Body of pancreas (tissue), 4 donors: ENCODE data around the gene TMEM234. TPM values are rescaled to one million over a fixed set of nuclear protein-coding genes. Genes with fewer than 3 reads are reported as not detected.
"Not testable (repeated sequence)": the region's sequence is repeated elsewhere in the genome, so short reads cannot be mapped to it uniquely, and the experiment has no call there.

Experiments
- ATAC-seq: fragments of 150-250 bp; one replicate; pipeline ENCODE4 v1.9.1; 2016
- DNase-seq, 4 donors: peaks; one replicate each; pipeline ENCODE4 v3.0.0-alpha.2; 2019
- H3K27ac ChIP-seq, 4 donors: fragments of 200-600 bp; sonication (generic); 1 replicate in 3 of 4; 2 replicates in 1 of 4; pipeline versions ENCODE4 v1.5.1 to v1.6.1; 2016 to 2019; ENCODE audit warnings: mild to moderate bottlenecking in 1 of 4, mixed read lengths in 1 of 4, moderate library complexity in 1 of 4
- H3K27me3 ChIP-seq, 2 donors: fragments of 200-600 bp; sonication (generic); one replicate each; pipeline ENCODE4 v1.6.0; 2016; ENCODE audit warnings: mild to moderate bottlenecking in 1 of 2
- H3K36me3 ChIP-seq, 2 donors: fragments of 200-600 bp; sonication (generic); replicated peaks in 1 of 2; 2 replicates each; pipeline ENCODE4 v1.5.1; 2016; ENCODE audit warnings: low read depth in 2 of 2; ENCODE audit not compliant: insufficient read depth in 1 of 2
- H3K4me1 ChIP-seq: fragments of 200-600 bp; sonication (generic); one replicate; pipeline ENCODE4 v1.6.0; 2016
- H3K4me3 ChIP-seq, 2 donors: fragments of 200-600 bp; sonication (generic); 1 replicate in 1 of 2; 2 replicates in 1 of 2; pipeline ENCODE4 v1.5.1; 2016 to 2019
- H3K9me3 ChIP-seq, 3 donors: fragments of 200-600 bp; sonication (generic); 1 replicate in 2 of 3; 2 replicates in 1 of 3; pipeline ENCODE4 v1.5.1; 2016
- POLR2A ChIP-seq, 3 donors: fragments of 450-650 bp; IDR thresholded peaks; one replicate each; pipeline ENCODE4 v1.6.1; 2016; ENCODE audit warnings: antibody characterized with exemption in 3 of 3, mild to moderate bottlenecking in 2 of 3
- WGBS, 2 donors: methylation state at CpG; one replicate each; pipeline ENCODE4 v1.1.5; 2017; 5-methylcytosine and 5-hydroxymethylcytosine counted together
- intact Hi-C: fragments of 100-400 bp; cut with DNase I; formaldehyde crosslinking; loops from one replicate; pipeline ENCODE4 v1.15.1; 2023
- total RNA-seq, 2 donors: library from RNA; depleted of rRNA; stranded (reverse); fragments of >200 nt; gene quantifications; one replicate each; pipeline ENCODE4 v1.1.0, GENCODE V29; 2016
- TF ChIP-seq, protein P1 (sequence below), 7 experiments: fragments of 450-650 bp in 4 of 7; fragments of 200-600 bp in 3 of 7; sonication (generic) in 3 of 7; IDR thresholded peaks; one replicate each; pipeline ENCODE4 v1.5.1; 2016 to 2019; ENCODE audit warnings: antibody characterized with exemption in 7 of 7

Gene TMEM234
- total RNA-seq, 2 donors from 2014 or later, result 16.3 to 20.8 TPM

DNA sequence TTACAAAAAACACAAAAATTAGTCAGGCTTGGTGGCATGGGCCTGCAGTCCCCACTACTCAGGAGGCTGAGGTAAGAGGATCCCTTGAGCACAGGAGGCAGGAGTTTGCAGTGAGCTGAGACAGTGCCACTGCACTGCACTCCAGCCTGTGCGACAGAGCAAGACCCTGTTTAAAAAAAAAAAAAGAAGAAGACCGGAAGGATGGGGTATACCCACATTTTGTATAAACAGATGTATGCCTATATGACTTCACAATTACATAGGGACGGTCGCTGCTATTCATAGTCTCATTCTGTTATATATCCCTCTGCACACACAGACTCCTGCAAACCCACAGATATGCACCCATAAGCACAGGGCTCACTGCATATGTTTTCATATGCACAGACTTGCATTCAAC is 41.6 kb upstream of the TMEM234 start:
- ATAC-seq, result no peak
- Histone ChIP-seq H3K4me3 (no peak overlapping the region), H3K36me3 (no peaks in the 10 kb centered on the region), H3K9me3 (no peaks in the 10 kb centered on the region), H3K27me3 (no peaks in the 10 kb centered on the region), H3K4me1 (no peaks in the 10 kb centered on the region), H3K27ac (no peak overlapping the region)
- intact Hi-C loops, result no loop called here
- no peak for DNase-seq
- 89 to 91% methylated on average over 4 of the region's 4 CpGs for WGBS, 2 donors
- TF ChIP-seq POLR2A (IDR thresholded peaks at IDR 0.05), result no peak

DNA sequence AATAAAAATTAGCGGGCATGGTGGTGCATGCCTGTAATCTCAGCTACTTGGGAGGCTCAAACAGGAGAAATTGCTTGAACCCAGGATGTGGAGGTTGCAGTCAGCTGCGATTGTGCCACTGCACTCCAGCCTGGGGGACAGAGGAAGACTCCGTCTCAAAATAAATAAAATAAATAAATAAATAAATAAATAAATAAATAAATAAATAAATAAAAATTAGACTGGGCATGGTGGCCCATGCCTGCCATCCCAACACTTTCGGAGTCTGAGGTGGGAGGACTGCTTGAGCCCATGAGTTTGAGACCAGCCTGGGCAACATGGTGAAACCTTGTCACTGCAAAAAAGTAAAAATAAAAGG is 41.1 kb upstream of the TMEM234 start:
- ATAC-seq, H3K4me1 ChIP-seq, H3K27ac ChIP-seq, H3K27me3 ChIP-seq, H3K36me3 ChIP-seq, DNase-seq, intact Hi-C loops, H3K9me3 ChIP-seq, H3K4me3 ChIP-seq: not testable (repeated sequence)
- WGBS, 2 donors, result 95 to 96% methylated on average over 4 of the region's 4 CpGs

DNA sequence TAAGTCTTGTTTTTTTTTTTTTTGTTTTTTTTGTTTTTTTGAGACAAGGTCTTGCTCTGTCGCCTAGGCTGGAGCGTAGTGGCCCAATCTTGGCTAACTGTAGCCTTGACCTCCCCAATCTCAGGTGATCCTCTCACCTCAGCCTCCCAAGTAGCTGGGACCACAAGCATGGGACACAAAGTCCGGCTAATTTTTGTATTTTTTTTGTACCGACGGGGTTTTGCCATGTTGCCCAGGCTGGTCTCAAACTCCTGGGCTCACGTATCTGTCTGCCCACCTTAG is 35.0 kb upstream of the TMEM234 start:
- no peaks in the 10 kb centered on the region for H3K27me3 ChIP-seq
- TF ChIP-seq, protein P1, sequence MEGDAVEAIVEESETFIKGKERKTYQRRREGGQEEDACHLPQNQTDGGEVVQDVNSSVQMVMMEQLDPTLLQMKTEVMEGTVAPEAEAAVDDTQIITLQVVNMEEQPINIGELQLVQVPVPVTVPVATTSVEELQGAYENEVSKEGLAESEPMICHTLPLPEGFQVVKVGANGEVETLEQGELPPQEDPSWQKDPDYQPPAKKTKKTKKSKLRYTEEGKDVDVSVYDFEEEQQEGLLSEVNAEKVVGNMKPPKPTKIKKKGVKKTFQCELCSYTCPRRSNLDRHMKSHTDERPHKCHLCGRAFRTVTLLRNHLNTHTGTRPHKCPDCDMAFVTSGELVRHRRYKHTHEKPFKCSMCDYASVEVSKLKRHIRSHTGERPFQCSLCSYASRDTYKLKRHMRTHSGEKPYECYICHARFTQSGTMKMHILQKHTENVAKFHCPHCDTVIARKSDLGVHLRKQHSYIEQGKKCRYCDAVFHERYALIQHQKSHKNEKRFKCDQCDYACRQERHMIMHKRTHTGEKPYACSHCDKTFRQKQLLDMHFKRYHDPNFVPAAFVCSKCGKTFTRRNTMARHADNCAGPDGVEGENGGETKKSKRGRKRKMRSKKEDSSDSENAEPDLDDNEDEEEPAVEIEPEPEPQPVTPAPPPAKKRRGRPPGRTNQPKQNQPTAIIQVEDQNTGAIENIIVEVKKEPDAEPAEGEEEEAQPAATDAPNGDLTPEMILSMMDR (IDR thresholded peaks at IDR 0.05), result no peak
- WGBS, 2 donors, result 83 to 84% methylated on average over 6 of the region's 6 CpGs
- H3K36me3 ChIP-seq, result no peaks in the 10 kb centered on the region
- no peak overlapping the region for H3K4me3 ChIP-seq
- DNase-seq (no peak), ATAC-seq (no peak)
- intact Hi-C loops, result no loop called here
- no peak overlapping the region for H3K27ac ChIP-seq
- H3K9me3 ChIP-seq, result no peaks in the 10 kb centered on the region
- no peaks in the 10 kb centered on the region for H3K4me1 ChIP-seq

DNA sequence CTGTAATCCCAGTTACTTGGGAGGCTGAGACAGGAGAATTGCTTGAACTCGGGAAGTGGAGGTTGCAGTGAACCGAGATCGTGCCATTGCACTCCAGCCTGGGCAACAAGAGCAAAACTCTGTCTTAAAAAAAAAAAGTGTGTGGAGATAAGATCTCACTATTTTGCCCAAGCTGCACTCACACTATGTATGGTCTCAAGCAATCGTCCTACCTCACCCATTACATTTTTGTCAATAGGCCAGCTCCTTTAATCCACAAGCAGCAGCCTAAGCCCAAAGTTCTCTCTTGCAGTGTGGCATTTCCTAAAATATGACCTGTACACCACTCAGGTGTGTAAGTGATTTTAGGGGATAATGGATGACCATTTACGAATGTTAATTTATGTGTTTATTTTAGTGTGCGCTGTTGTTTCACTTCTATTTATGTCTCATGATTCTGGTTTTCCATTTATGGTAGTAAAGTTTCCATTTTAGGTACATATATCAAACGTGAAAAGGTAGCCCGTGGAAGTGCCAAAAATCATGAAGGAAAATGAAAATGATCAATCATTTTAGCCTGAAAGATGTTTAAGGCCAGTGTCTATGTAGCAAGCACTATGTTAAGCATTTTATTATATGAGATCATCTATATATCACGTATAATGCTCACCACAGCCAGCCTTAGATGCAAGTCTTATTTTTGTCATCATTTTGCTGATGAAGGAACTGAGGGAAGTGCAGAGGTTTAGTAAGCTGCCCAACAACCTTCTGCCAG is 34.5 kb upstream of the TMEM234 start:
- Histone ChIP-seq H3K4me3 (no peak overlapping the region), H3K27ac (no peak overlapping the region), H3K9me3 (no peaks in the 10 kb centered on the region), H3K27me3 (no peaks in the 10 kb centered on the region), H3K4me1 (no peaks in the 10 kb centered on the region), H3K36me3 (no peaks in the 10 kb centered on the region)
- intact Hi-C loops, result no loop called here
- WGBS, 2 donors, result 74 to 75% methylated on average over 9 of the region's 9 CpGs
- ATAC-seq, result no peak
- DNase-seq, result no peak
- TF ChIP-seq, protein P1 (IDR thresholded peaks at IDR 0.05), result no peak
- no peak for TF ChIP-seq POLR2A (IDR thresholded peaks at IDR 0.05)

DNA sequence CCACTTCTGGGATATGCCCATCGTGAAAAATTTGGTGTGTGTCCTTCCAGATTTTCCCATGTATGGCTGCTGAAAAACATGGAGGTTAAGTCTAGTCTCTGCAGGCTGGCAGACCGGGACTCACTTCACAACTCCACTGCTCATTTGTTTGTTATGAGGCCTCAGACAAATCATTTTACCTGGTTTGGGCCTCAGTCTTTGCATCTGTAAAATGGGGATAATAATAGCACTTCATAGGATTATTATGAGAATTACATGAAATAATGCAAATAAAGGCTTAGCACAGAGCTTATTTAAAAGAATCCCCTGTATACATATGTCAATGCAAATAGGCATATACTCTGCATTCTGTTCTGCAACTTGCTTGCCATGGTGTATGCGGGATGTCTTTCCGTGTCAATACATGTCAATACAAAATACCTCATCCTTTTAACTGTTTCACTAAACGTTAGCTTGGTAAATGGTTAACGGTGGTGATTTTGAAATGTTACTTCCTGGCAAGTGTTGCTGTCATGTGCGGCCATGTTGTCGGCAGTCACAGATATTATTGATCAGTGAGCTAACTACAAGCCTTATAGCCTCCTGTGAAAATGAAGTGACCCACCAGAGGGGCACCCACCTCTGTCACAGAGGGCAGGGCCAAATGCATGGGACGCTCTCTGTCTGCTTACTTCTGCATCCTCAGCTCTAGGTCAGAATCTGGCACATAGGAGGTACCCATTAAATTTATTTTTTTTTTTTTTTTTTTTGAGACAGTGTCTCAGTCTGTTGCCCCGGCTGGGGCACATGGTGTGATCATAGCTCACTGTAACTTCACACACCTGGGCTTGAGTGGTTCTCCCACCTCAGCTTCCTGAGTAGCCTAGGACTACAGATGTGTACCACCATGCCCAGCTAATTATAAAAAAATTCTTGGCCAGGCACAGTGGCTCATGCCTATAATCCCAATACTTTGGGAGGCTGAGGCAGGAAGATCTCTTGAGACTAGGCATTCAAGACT is 33.2 kb upstream of the TMEM234 start:
- H3K9me3 ChIP-seq, result no peaks in the 10 kb centered on the region
- no peak overlapping the region for H3K4me3 ChIP-seq
- H3K27me3 ChIP-seq, result no peaks in the 10 kb centered on the region
- H3K27ac ChIP-seq, result no peak overlapping the region
- no peak for ATAC-seq
- intact Hi-C loops, result no loop called here
- 49 to 62% methylated on average over 10 of the region's 10 CpGs for WGBS, 2 donors
- peaks cover 4% of the 10 kb centered on the region for H3K4me1 ChIP-seq
- H3K36me3 ChIP-seq, result no peaks in the 10 kb centered on the region
- TF ChIP-seq POLR2A (IDR thresholded peaks at IDR 0.05), result no peak
- TF ChIP-seq, protein P1 (IDR thresholded peaks at IDR 0.05), result no peak
- no peak for DNase-seq
